ENCODE data around the gene TLE2.

The TLE2 gene

DNA sequence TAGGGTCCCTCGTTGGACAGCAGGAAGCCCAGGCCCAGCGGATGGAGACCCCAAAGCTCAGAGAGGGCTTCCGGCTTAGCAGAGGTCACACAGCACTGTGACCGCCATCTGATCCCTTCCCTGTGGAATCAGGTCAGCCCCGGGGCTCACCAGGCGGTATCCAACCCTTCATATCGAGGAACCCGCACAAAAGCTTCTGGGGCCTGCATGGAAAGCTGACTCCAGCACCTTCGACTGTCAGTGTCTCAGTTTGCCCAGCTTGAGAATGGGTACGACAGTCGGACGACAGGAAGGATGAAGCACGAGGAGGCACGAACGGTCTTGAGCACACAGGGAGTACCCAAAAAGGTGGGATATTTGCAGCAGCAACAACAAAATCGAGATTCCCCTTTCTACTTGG lies 30.6 kb upstream of the TLE2 start:
- Histone ChIP-seq H3K4me3 (ENCODE audit: insufficient read depth, low read length, poor library complexity, severe bottlenecking) (no peak overlapping the region), H3K9me3 (ENCODE audit: insufficient read depth, low read length) (no peaks in the 10 kb centered on the region), H3K27ac (ENCODE audit: low read depth, low read length) (no peak overlapping the region), H2AFZ (ENCODE audit: low read depth, low read length, severe bottlenecking) (no peak overlapping the region), H3K9me2 (replicated peaks; ENCODE audit: insufficient read depth, low read length) (no peaks in the 10 kb centered on the region), H3K4me2 (ENCODE audit: low read depth, low read length, poor library complexity, severe bottlenecking) (no peak overlapping the region), H3K9ac (ENCODE audit: low read length) (no peak overlapping the region), H4K20me1 (ENCODE audit: low read depth, low read length) (no peaks in the 10 kb centered on the region), H3K79me2 (ENCODE audit: insufficient read depth, low read length) (no peaks in the 10 kb centered on the region; the same call in 1 of the 2 replicates), H3K27me3 (ENCODE audit: low read length) (no peaks in the 10 kb centered on the region), H3F3A (ENCODE audit: insufficient read depth) (peaks cover 19% of the 10 kb centered on the region), H3K36me3 (ENCODE audit: low read length) (no peaks in the 10 kb centered on the region)
- TF ChIP-seq, protein P1, sequence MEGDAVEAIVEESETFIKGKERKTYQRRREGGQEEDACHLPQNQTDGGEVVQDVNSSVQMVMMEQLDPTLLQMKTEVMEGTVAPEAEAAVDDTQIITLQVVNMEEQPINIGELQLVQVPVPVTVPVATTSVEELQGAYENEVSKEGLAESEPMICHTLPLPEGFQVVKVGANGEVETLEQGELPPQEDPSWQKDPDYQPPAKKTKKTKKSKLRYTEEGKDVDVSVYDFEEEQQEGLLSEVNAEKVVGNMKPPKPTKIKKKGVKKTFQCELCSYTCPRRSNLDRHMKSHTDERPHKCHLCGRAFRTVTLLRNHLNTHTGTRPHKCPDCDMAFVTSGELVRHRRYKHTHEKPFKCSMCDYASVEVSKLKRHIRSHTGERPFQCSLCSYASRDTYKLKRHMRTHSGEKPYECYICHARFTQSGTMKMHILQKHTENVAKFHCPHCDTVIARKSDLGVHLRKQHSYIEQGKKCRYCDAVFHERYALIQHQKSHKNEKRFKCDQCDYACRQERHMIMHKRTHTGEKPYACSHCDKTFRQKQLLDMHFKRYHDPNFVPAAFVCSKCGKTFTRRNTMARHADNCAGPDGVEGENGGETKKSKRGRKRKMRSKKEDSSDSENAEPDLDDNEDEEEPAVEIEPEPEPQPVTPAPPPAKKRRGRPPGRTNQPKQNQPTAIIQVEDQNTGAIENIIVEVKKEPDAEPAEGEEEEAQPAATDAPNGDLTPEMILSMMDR (IDR thresholded peaks at IDR 0.05; ENCODE audit: insufficient read depth, low read length, poor library complexity, severe bottlenecking): no peak
- no peak for TF ChIP-seq EZH2phosphoT487 (conservative IDR thresholded peaks at IDR 0.05; ENCODE audit: low read length)

DNA sequence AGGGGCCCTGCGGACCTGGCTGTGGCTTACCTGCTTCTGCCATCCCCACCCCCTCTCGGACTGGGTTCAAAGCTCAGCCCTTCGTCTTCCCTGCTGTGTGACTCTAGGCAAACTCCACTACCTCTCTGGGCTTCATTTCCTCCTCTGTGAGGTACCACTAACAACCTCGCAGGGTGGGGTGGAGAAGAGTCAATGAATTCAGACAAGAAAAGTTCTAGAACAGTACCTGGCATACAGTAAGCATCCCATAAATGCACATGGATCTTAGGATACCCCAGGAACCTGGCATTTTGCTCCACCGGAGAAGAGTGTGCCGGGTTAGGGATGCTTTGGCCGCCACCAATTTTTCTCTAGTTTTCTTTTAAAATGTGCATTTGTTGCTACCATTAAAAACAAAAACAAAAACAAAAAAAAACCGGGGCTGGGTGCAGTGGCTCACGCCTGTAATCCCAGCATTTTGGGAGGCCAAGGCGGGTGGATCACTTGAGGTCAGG lies 29.8 kb upstream of the TLE2 start:
- Histone ChIP-seq H3F3A (ENCODE audit: insufficient read depth) (peaks cover 19% of the 10 kb centered on the region), H3K4me2 (ENCODE audit: low read depth, low read length, poor library complexity, severe bottlenecking) (no peak overlapping the region), H3K9me3 (ENCODE audit: insufficient read depth, low read length) (no peaks in the 10 kb centered on the region), H3K4me3 (ENCODE audit: insufficient read depth, low read length, poor library complexity, severe bottlenecking) (no peak overlapping the region), H3K27me3 (ENCODE audit: low read length) (no peaks in the 10 kb centered on the region), H3K9me2 (replicated peaks; ENCODE audit: insufficient read depth, low read length) (no peaks in the 10 kb centered on the region), H3K27ac (ENCODE audit: low read depth, low read length) (no peak overlapping the region), H3K36me3 (ENCODE audit: low read length) (no peaks in the 10 kb centered on the region), H2AFZ (ENCODE audit: low read depth, low read length, severe bottlenecking) (no peak overlapping the region), H3K9ac (ENCODE audit: low read length) (no peak overlapping the region), H4K20me1 (ENCODE audit: low read depth, low read length) (no peaks in the 10 kb centered on the region), H3K79me2 (ENCODE audit: insufficient read depth, low read length) (no peaks in the 10 kb centered on the region; the same call in 1 of the 2 replicates)
- no peak for TF ChIP-seq EZH2phosphoT487 (conservative IDR thresholded peaks at IDR 0.05; ENCODE audit: low read length)
- TF ChIP-seq, protein P1 (IDR thresholded peaks at IDR 0.05; ENCODE audit: insufficient read depth, low read length, poor library complexity, severe bottlenecking): no peak

GRCh38 chr19:3058009-3058820 lies 29.1 kb upstream of the TLE2 start:
- Histone ChIP-seq H3K9ac (ENCODE audit: low read length) (no peak overlapping the region), H4K20me1 (ENCODE audit: low read depth, low read length) (no peaks in the 10 kb centered on the region), H3K4me3 (ENCODE audit: insufficient read depth, low read length, poor library complexity, severe bottlenecking) (no peak overlapping the region)

More at GRCh38 chr19:3058009-3058820, 29.1 kb upstream of the TLE2 start:
- Histone ChIP-seq H3K79me2 (ENCODE audit: insufficient read depth, low read length) (no peaks in the 10 kb centered on the region; the same call in 1 of the 2 replicates), H3K36me3 (ENCODE audit: low read length) (no peaks in the 10 kb centered on the region), H3K27me3 (ENCODE audit: low read length) (no peaks in the 10 kb centered on the region), H3K9me2 (replicated peaks; ENCODE audit: insufficient read depth, low read length) (no peaks in the 10 kb centered on the region), H3K9me3 (ENCODE audit: insufficient read depth, low read length) (no peaks in the 10 kb centered on the region), H3K27ac (ENCODE audit: low read depth, low read length) (no peak overlapping the region), H3F3A (ENCODE audit: insufficient read depth) (peaks cover 17% of the 10 kb centered on the region), H3K4me2 (ENCODE audit: low read depth, low read length, poor library complexity, severe bottlenecking) (no peak overlapping the region), H2AFZ (ENCODE audit: low read depth, low read length, severe bottlenecking) (no peak overlapping the region)
- TF ChIP-seq EZH2phosphoT487 (conservative IDR thresholded peaks at IDR 0.05; ENCODE audit: low read length): no peak
- TF ChIP-seq, protein P1 (IDR thresholded peaks at IDR 0.05; ENCODE audit: insufficient read depth, low read length, poor library complexity, severe bottlenecking): no peak

All from SU-DHL-6 (cell line).